ENCODE data around the gene PANX3. TPM values are rescaled to one million over a fixed set of nuclear protein-coding genes. Genes with fewer than 3 reads are reported as not detected.

Gene PANX3
- total and polyA plus RNA-seq, 9 of the 15 experiments (the other 6 are each of a cell fraction or from before 2014, with no cell fraction given), result 0.09 to 0.69 (median 0.39) TPM

GRCh38 chr11:124667601-124668000 lies 56.4 kb downstream of the PANX3 start (continued):
- TF ChIP-seq CREB3 (tag; conservative IDR thresholded peaks at IDR 0.05; ENCODE audit: low read depth) (no peak), MAFG (tag; conservative IDR thresholded peaks at IDR 0.05) (no peak), ZNF512 (tag; IDR thresholded peaks at IDR 0.05) (no peak), ZBTB40 (IDR thresholded peaks at IDR 0.05) (no peak), ZBTB40 (CRISPR knock-in tag; IDR thresholded peaks at IDR 0.05) (no peak), MYC (IDR thresholded peaks at IDR 0.05; ENCODE audit: low read depth, low read length) (peak; percentile 38; the same call in 1 of the 2 replicates), MYC (CRISPR knock-in tag; IDR thresholded peaks at IDR 0.05; ENCODE audit: borderline replicate concordance, low read depth) (no peak), ETV1 (tag; conservative IDR thresholded peaks at IDR 0.05; ENCODE audit: low read depth) (0 out of 2 replicates have a peak, but pooled peaks have one; percentile 39), USF2 (CRISPR knock-in tag; IDR thresholded peaks at IDR 0.05) (no peak), ZEB2 (IDR thresholded peaks at IDR 0.05) (peak; percentile 97), SMARCB1 (IDR thresholded peaks at IDR 0.05; ENCODE audit: insufficient read length, low read depth) (no peak), LEF1 (IDR thresholded peaks at IDR 0.05) (peak; percentile 43; the same call in 1 of the 2 replicates)

All from K562 (cell line).